Measurements from ENCODE around the gene GIMAP1. TPM values are rescaled to one million over a fixed set of nuclear protein-coding genes. Genes with fewer than 3 reads are reported as not detected.

GIMAP1 gene
- total RNA-seq, 1 donor from 2014 or later, result not detected

DNA sequence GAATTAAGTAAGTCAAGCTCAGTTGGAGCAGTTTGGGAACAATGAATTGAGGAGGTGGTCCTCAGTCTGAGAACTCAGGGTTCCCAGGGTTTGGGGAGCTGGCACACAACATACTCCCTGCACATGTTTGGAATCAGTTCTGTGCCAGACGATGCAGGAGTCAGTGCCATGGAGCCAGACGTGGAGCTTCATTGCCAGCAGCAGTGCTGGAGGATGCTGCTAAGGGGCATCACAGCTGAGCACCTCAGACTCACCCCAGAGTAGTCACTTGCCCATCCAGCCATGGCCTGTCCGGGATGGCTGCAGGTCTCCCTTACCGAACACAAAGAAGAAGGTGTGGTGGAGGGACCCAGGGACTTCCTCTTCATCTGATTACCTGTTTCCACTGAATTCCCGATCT, 28.7 kb downstream of the GIMAP1 start:
- no peak overlapping the region for H3K27ac Mint-ChIP-seq
- DNase-seq (ENCODE audit: low spot score, unreplicated experiment), result no peak
- H3K4me1 Mint-ChIP-seq (ENCODE audit: low read depth), result no peaks in the 10 kb centered on the region
- TF ChIP-seq, protein P1, sequence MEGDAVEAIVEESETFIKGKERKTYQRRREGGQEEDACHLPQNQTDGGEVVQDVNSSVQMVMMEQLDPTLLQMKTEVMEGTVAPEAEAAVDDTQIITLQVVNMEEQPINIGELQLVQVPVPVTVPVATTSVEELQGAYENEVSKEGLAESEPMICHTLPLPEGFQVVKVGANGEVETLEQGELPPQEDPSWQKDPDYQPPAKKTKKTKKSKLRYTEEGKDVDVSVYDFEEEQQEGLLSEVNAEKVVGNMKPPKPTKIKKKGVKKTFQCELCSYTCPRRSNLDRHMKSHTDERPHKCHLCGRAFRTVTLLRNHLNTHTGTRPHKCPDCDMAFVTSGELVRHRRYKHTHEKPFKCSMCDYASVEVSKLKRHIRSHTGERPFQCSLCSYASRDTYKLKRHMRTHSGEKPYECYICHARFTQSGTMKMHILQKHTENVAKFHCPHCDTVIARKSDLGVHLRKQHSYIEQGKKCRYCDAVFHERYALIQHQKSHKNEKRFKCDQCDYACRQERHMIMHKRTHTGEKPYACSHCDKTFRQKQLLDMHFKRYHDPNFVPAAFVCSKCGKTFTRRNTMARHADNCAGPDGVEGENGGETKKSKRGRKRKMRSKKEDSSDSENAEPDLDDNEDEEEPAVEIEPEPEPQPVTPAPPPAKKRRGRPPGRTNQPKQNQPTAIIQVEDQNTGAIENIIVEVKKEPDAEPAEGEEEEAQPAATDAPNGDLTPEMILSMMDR (IDR thresholded peaks at IDR 0.05; ENCODE audit: unreplicated experiment), result no peak
- H3K4me3 Mint-ChIP-seq (ENCODE audit: low read depth), result no peak overlapping the region
- H3K36me3 Mint-ChIP-seq (ENCODE audit: insufficient read depth), result no peaks in the 10 kb centered on the region
- H3K27me3 Mint-ChIP-seq, result peaks cover 91% of the 10 kb centered on the region
- no peaks in the 10 kb centered on the region for H3K9me3 Mint-ChIP-seq (ENCODE audit: low read depth)

DNA sequence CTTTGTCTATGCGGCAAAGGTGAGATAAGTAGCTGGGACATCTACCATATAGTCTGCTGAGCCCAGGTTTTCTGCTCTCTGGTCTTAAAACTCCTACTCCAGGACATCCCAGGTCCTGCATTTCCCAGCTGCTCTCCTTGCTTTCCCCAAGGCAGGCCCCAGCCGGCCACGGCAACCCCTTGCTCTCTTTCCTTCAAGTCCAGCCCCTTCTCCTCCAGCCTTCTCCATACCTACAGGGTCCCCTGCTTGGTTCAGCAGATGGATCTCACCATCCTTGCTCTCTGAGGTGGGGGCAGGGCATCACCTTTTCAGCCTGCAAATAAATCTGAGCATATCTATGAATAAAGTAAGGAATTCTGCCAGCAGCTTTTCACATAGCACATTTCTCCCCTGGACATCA, 29.5 kb downstream of the GIMAP1 start:
- TF ChIP-seq, protein P1 (IDR thresholded peaks at IDR 0.05; ENCODE audit: unreplicated experiment), result no peak
- H3K4me1 Mint-ChIP-seq (ENCODE audit: low read depth), result no peaks in the 10 kb centered on the region
- H3K27me3 Mint-ChIP-seq, result peaks cover 88% of the 10 kb centered on the region
- DNase-seq (ENCODE audit: low spot score, unreplicated experiment), result no peak
- H3K4me3 Mint-ChIP-seq (ENCODE audit: low read depth), result no peak overlapping the region
- no peaks in the 10 kb centered on the region for H3K36me3 Mint-ChIP-seq (ENCODE audit: insufficient read depth)
- no peaks in the 10 kb centered on the region for H3K9me3 Mint-ChIP-seq (ENCODE audit: low read depth)
- H3K27ac Mint-ChIP-seq, result no peak overlapping the region

DNA sequence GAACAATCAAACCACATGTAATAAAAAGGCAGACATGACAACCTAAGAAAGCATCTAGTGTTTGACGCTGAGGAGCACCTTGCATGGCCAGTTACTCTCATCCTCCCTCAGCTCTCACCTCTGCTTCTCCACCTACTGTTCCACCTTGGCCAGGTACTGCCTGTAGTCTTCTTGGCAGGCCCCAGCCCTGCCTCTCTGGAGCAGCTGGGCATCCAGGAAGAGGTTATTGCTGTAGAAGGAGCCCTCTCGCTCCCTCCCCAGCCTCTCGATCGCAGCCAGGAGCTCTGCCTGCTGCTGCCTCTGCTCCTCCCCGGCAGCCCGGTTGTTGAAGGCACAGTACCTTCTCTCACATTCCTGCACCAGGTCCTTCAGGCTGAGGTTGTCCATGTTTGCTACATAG, 30.5 kb downstream of the GIMAP1 start:
- TF ChIP-seq, protein P1 (IDR thresholded peaks at IDR 0.05; ENCODE audit: unreplicated experiment), result no peak
- Mint-ChIP-seq H3K36me3 (ENCODE audit: insufficient read depth) (no peaks in the 10 kb centered on the region), H3K4me3 (ENCODE audit: low read depth) (no peak overlapping the region), H3K9me3 (ENCODE audit: low read depth) (no peaks in the 10 kb centered on the region), H3K4me1 (ENCODE audit: low read depth) (no peaks in the 10 kb centered on the region), H3K27me3 (peaks cover 78% of the 10 kb centered on the region), H3K27ac (no peak overlapping the region)
- no peak for DNase-seq (ENCODE audit: low spot score, unreplicated experiment)

DNA sequence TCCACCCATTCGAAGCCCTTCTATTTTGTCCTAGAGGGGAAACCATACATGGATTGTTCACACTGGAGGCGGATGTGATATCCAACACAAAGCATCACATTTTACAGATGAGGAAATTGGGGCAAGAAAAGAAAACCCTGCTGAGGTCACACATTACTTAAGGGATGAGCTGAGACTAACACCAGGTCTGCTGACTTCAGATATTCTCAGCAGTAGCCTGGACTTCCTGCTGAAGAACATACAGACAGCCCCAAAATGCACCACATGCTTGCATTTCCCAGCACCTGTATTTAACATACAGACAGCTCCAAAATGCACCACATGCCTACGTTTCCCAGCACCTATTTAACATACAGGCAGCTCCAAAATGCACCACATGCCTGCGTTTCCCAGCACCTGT, 32.0 kb downstream of the GIMAP1 start:
- no peak overlapping the region for H3K27ac Mint-ChIP-seq
- H3K36me3 Mint-ChIP-seq (ENCODE audit: insufficient read depth), result no peaks in the 10 kb centered on the region
- H3K4me3 Mint-ChIP-seq (ENCODE audit: low read depth), result no peak overlapping the region
- peaks cover 67% of the 10 kb centered on the region for H3K27me3 Mint-ChIP-seq
- DNase-seq (ENCODE audit: low spot score, unreplicated experiment), result no peak
- TF ChIP-seq, protein P1 (IDR thresholded peaks at IDR 0.05; ENCODE audit: unreplicated experiment), result no peak
- no peaks in the 10 kb centered on the region for H3K4me1 Mint-ChIP-seq (ENCODE audit: low read depth)
- no peaks in the 10 kb centered on the region for H3K9me3 Mint-ChIP-seq (ENCODE audit: low read depth)

DNA sequence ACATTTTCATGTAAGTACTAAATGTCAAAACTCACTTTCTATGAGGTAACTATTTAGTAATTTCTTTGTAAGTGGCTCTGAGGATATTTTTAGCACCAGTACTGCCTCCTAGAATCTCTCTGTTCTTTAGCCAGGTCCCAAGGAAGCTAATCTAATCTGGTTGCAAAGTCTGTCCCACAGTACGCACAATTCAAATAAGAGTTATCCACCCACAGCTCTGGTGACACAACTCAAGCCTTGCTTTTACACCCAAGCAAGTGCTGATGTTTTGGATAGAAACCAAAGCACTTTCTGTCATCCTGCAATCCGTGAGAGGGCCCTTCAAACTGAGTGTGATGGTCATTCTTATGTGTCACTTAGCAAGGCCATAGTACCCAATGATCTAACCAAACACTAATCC, 35.3 kb downstream of the GIMAP1 start:
- TF ChIP-seq, protein P1 (IDR thresholded peaks at IDR 0.05; ENCODE audit: unreplicated experiment), result no peak
- H3K4me3 Mint-ChIP-seq (ENCODE audit: low read depth), result no peak overlapping the region
- no peaks in the 10 kb centered on the region for H3K36me3 Mint-ChIP-seq (ENCODE audit: insufficient read depth)
- H3K9me3 Mint-ChIP-seq (ENCODE audit: low read depth), result no peaks in the 10 kb centered on the region
- no peak overlapping the region for H3K27ac Mint-ChIP-seq
- no peaks in the 10 kb centered on the region for H3K4me1 Mint-ChIP-seq (ENCODE audit: low read depth)
- peaks cover 52% of the 10 kb centered on the region for H3K27me3 Mint-ChIP-seq
- no peak for DNase-seq (ENCODE audit: low spot score, unreplicated experiment)
